Measurements from ENCODE around the gene FHIP1A.

DNA sequence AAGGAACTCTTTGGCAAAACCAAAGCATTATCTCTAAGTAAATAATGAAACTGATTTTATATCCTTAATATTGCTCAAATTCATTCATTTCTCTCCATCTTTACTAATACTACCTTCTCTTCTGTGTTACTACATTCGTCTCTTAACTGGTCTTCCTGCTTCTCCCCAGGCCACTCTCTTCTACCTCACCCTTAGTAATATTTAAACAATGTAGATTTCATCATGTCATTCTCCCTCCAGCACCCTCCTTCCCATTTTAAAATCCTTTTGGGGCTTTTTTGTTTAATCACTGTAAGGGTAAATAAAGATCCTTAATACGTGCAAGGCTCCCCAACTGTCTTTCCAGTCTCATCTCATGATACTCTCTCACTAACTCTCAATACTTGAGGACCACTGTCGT lies 19.4 kb downstream of the FHIP1A start:
- TF ChIP-seq, protein P1, sequence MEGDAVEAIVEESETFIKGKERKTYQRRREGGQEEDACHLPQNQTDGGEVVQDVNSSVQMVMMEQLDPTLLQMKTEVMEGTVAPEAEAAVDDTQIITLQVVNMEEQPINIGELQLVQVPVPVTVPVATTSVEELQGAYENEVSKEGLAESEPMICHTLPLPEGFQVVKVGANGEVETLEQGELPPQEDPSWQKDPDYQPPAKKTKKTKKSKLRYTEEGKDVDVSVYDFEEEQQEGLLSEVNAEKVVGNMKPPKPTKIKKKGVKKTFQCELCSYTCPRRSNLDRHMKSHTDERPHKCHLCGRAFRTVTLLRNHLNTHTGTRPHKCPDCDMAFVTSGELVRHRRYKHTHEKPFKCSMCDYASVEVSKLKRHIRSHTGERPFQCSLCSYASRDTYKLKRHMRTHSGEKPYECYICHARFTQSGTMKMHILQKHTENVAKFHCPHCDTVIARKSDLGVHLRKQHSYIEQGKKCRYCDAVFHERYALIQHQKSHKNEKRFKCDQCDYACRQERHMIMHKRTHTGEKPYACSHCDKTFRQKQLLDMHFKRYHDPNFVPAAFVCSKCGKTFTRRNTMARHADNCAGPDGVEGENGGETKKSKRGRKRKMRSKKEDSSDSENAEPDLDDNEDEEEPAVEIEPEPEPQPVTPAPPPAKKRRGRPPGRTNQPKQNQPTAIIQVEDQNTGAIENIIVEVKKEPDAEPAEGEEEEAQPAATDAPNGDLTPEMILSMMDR (IDR thresholded peaks at IDR 0.05; ENCODE audit: extremely low read depth in 1 of 2, insufficient read depth in 1 of 2, low read depth in 1 of 2, low read length in 2 of 2): no peak
- TF ChIP-seq POLR2A (IDR thresholded peaks at IDR 0.05; ENCODE audit: low read depth, low read length): no peak
- TF ChIP-seq EZH2 (IDR thresholded peaks at IDR 0.05; ENCODE audit: borderline replicate concordance, low read depth, low read length, severe bottlenecking): no peak
- no peak for TF ChIP-seq FOS (IDR thresholded peaks at IDR 0.05; ENCODE audit: borderline replicate concordance, insufficient read depth, low read length)
- no peak for TF ChIP-seq POLR2AphosphoS5 (IDR thresholded peaks at IDR 0.05; ENCODE audit: insufficient read depth, low read depth, low read length)
- no peak for TF ChIP-seq JUN (IDR thresholded peaks at IDR 0.05; ENCODE audit: borderline replicate concordance, insufficient read depth, insufficient read length, low read depth)
- TF ChIP-seq MYC (IDR thresholded peaks at IDR 0.05; ENCODE audit: low read depth, low read length): no peak
- no peak for TF ChIP-seq GATA2 (IDR thresholded peaks at IDR 0.05; ENCODE audit: insufficient read depth, insufficient read length, low read depth, low read length)
- TF ChIP-seq, protein P2, sequence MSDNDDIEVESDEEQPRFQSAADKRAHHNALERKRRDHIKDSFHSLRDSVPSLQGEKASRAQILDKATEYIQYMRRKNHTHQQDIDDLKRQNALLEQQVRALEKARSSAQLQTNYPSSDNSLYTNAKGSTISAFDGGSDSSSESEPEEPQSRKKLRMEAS (IDR thresholded peaks at IDR 0.05; ENCODE audit: insufficient read depth, insufficient read length): no peak
